WTC11 (cell line): ENCODE data around the gene KIAA2012. TPM values are rescaled to one million over a fixed set of nuclear protein-coding genes. Genes with fewer than 3 reads are reported as not detected.

Experiments used
- ATAC-seq: fragments of 200-7000 bp; cut with Tn5 transposase; 2 replicates; pipeline ENCODE4 v1.10.0; 2021; ENCODE audit warnings: mild to moderate bottlenecking, moderate library complexity
- CTCF ChIA-PET: fragments of 300-600 bp; sonication (Branson Sonifier 250); formaldehyde crosslinking; loops from one replicate; lab custom pipeline; 2021; ENCODE audit warnings: antibody characterized with exemption; lab: Charles Lee
- POLR2A ChIA-PET: fragments of 350-600 bp; sonication (Branson Sonifier 250); formaldehyde crosslinking; loops from one replicate; lab custom pipeline; 2021; ENCODE audit warnings: antibody characterized with exemption; lab: Charles Lee
- DNase-seq: peaks from one replicate; pipeline ENCODE4 v3.0.0; 2021; ENCODE audit warnings: low spot score
- H3K27ac Mint-ChIP-seq: 2 replicates; pipeline ENCODE4 v1.8.0; 2021; ENCODE audit warnings: mixed read lengths
- H3K27me3 Mint-ChIP-seq: 2 replicates; pipeline ENCODE4 v1.8.0; 2021; ENCODE audit warnings: low read depth, mild to moderate bottlenecking, moderate library complexity, mixed read lengths
- H3K36me3 Mint-ChIP-seq: 2 replicates; pipeline ENCODE4 v1.8.0; 2021; ENCODE audit warnings: mixed read lengths
- H3K4me1 Mint-ChIP-seq: 2 replicates; pipeline ENCODE4 v1.8.0; 2022; ENCODE audit warnings: mixed read lengths
- H3K4me3 Mint-ChIP-seq: 2 replicates; pipeline ENCODE4 v1.8.0; 2021; ENCODE audit warnings: mild to moderate bottlenecking, moderate library complexity, mixed read lengths
- H3K9me3 Mint-ChIP-seq: 2 replicates; pipeline ENCODE4 v1.8.0; 2021; ENCODE audit warnings: mixed read lengths
- JAZF1 ChIP-seq: fragments of 250-450 bp; sonication (Bioruptor Pico); IDR thresholded peaks from 2 replicates; pipeline ENCODE4 v1.9.0; 2021; ENCODE audit warnings: moderate library complexity, mild to moderate bottlenecking, inconsistent platforms
- NFATC4 ChIP-seq: fragments of 250-450 bp; sonication (Bioruptor Pico); IDR thresholded peaks from 2 replicates; pipeline ENCODE4 v1.9.0; 2021; ENCODE audit warnings: mild to moderate bottlenecking
- NFE2L1 ChIP-seq: sonication (generic); formaldehyde crosslinking; IDR thresholded peaks from 2 replicates; pipeline ENCODE4 v1.8.1; 2023; ENCODE audit warnings: missing genetic modification reagents
- NR2C2 ChIP-seq: sonication (generic); formaldehyde crosslinking; IDR thresholded peaks from 2 replicates; pipeline ENCODE4 v1.8.0; 2022; ENCODE audit warnings: mild to moderate bottlenecking, missing genetic modification reagents
- NR3C1 ChIP-seq: sonication (generic); formaldehyde crosslinking; conservative IDR thresholded peaks from 2 replicates; pipeline ENCODE4 v1.8.1; 2023; ENCODE audit warnings: low read depth, mild to moderate bottlenecking, missing genetic modification reagents
- RELA ChIP-seq: sonication (generic); formaldehyde crosslinking; IDR thresholded peaks from 2 replicates; pipeline ENCODE4 v1.8.1; 2022; ENCODE audit warnings: missing genetic modification reagents, mild to moderate bottlenecking, borderline replicate concordance
- TEAD1 ChIP-seq: sonication (generic); formaldehyde crosslinking; IDR thresholded peaks from 2 replicates; pipeline ENCODE4 v1.8.0; 2022; ENCODE audit warnings: mild to moderate bottlenecking, missing genetic modification reagents
- TEAD4 ChIP-seq: sonication (generic); formaldehyde crosslinking; IDR thresholded peaks from 2 replicates; pipeline ENCODE4 v1.8.0; 2022; ENCODE audit warnings: mild to moderate bottlenecking, missing genetic modification reagents
- ZNF317 ChIP-seq: sonication (generic); formaldehyde crosslinking; IDR thresholded peaks from 2 replicates; pipeline ENCODE4 v1.8.1; 2023; ENCODE audit warnings: low read depth, mild to moderate bottlenecking, moderate library complexity, missing genetic modification reagents, borderline replicate concordance
- ZNF416 ChIP-seq: fragments of 250-450 bp; sonication (Bioruptor Pico); IDR thresholded peaks from 2 replicates; pipeline ENCODE4 v1.9.0; 2021; ENCODE audit warnings: mild to moderate bottlenecking, inconsistent platforms
- total RNA-seq: library from RNA; stranded (reverse); gene quantifications from 3 replicates; pipeline ENCODE4 v1.2.3, GENCODE V29; 2021
- TF ChIP-seq, protein P1 (sequence below): sonication (generic); formaldehyde crosslinking; IDR thresholded peaks from 2 replicates; pipeline ENCODE4 v1.8.0; 2023; ENCODE audit warnings: missing genetic modification reagents, mild to moderate bottlenecking, borderline replicate concordance
- TF ChIP-seq, protein P2 (sequence below): sonication (generic); formaldehyde crosslinking; IDR thresholded peaks from 2 replicates; pipeline ENCODE4 v1.8.0; 2023; ENCODE audit warnings: mild to moderate bottlenecking, missing genetic modification reagents
- TF ChIP-seq, protein P3 (sequence below): sonication (generic); formaldehyde crosslinking; IDR thresholded peaks from 2 replicates; pipeline ENCODE4 v1.8.1; 2023; ENCODE audit warnings: mild to moderate bottlenecking, missing genetic modification reagents
- TF ChIP-seq, protein P4 (sequence below): sonication (generic); formaldehyde crosslinking; IDR thresholded peaks from 2 replicates; pipeline ENCODE4 v1.8.0; 2022; ENCODE audit warnings: mild to moderate bottlenecking, missing genetic modification reagents
- TF ChIP-seq, protein P5 (sequence below): sonication (generic); formaldehyde crosslinking; IDR thresholded peaks from 2 replicates; pipeline ENCODE4 v1.8.1; 2022; ENCODE audit warnings: low read depth, mild to moderate bottlenecking, moderate library complexity, missing genetic modification reagents, borderline replicate concordance
- TF ChIP-seq, protein P6 (sequence below): sonication (generic); formaldehyde crosslinking; conservative IDR thresholded peaks from 2 replicates; pipeline ENCODE4 v1.8.1; 2022; ENCODE audit warnings: mild to moderate bottlenecking, missing genetic modification reagents
- TF ChIP-seq, protein P7 (sequence below): sonication (generic); formaldehyde crosslinking; IDR thresholded peaks from 2 replicates; pipeline ENCODE4 v1.8.0; 2022; ENCODE audit warnings: mild to moderate bottlenecking, missing genetic modification reagents
- TF ChIP-seq, protein P8 (sequence below): sonication (generic); formaldehyde crosslinking; IDR thresholded peaks from 2 replicates; pipeline ENCODE4 v1.8.1; 2023; ENCODE audit warnings: mild to moderate bottlenecking, missing genetic modification reagents, borderline replicate concordance

Gene KIAA2012
- total RNA-seq, 1 experiment from 2014 or later, result not detected

DNA sequence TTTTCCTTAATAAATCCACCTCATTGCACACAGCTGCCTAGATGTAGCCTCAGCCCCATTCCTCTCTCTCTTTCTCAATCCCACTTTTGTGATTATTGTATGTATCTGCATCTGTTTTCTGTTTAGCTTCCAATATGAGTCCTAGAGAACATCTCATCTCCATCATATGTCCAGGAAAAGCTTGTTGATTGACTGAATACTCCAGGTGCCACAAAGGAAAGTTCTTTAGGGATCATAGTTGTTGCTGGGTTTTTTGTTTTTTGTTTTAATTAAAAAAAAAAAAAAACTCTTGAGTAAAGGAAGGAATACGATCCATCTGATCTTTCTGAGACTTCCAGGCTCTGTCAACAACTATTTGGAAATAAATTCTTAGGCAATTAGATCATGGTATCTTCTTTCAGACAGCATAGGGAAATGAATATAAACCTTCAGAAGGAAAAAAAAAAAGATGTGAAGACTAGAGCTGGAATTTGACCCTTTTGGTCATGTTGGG, 42.5 kb downstream of the KIAA2012 start (continued):
- TF ChIP-seq, protein P1, sequence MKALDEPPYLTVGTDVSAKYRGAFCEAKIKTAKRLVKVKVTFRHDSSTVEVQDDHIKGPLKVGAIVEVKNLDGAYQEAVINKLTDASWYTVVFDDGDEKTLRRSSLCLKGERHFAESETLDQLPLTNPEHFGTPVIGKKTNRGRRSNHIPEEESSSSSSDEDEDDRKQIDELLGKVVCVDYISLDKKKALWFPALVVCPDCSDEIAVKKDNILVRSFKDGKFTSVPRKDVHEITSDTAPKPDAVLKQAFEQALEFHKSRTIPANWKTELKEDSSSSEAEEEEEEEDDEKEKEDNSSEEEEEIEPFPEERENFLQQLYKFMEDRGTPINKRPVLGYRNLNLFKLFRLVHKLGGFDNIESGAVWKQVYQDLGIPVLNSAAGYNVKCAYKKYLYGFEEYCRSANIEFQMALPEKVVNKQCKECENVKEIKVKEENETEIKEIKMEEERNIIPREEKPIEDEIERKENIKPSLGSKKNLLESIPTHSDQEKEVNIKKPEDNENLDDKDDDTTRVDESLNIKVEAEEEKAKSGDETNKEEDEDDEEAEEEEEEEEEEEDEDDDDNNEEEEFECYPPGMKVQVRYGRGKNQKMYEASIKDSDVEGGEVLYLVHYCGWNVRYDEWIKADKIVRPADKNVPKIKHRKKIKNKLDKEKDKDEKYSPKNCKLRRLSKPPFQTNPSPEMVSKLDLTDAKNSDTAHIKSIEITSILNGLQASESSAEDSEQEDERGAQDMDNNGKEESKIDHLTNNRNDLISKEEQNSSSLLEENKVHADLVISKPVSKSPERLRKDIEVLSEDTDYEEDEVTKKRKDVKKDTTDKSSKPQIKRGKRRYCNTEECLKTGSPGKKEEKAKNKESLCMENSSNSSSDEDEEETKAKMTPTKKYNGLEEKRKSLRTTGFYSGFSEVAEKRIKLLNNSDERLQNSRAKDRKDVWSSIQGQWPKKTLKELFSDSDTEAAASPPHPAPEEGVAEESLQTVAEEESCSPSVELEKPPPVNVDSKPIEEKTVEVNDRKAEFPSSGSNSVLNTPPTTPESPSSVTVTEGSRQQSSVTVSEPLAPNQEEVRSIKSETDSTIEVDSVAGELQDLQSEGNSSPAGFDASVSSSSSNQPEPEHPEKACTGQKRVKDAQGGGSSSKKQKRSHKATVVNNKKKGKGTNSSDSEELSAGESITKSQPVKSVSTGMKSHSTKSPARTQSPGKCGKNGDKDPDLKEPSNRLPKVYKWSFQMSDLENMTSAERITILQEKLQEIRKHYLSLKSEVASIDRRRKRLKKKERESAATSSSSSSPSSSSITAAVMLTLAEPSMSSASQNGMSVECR (CRISPR knock-in tag), result no peak
- no peak for TF ChIP-seq TEAD1
- no peak for TF ChIP-seq ZNF317 (CRISPR knock-in tag)
- TF ChIP-seq NFE2L1 (CRISPR knock-in tag), result no peak
- TF ChIP-seq, protein P2, sequence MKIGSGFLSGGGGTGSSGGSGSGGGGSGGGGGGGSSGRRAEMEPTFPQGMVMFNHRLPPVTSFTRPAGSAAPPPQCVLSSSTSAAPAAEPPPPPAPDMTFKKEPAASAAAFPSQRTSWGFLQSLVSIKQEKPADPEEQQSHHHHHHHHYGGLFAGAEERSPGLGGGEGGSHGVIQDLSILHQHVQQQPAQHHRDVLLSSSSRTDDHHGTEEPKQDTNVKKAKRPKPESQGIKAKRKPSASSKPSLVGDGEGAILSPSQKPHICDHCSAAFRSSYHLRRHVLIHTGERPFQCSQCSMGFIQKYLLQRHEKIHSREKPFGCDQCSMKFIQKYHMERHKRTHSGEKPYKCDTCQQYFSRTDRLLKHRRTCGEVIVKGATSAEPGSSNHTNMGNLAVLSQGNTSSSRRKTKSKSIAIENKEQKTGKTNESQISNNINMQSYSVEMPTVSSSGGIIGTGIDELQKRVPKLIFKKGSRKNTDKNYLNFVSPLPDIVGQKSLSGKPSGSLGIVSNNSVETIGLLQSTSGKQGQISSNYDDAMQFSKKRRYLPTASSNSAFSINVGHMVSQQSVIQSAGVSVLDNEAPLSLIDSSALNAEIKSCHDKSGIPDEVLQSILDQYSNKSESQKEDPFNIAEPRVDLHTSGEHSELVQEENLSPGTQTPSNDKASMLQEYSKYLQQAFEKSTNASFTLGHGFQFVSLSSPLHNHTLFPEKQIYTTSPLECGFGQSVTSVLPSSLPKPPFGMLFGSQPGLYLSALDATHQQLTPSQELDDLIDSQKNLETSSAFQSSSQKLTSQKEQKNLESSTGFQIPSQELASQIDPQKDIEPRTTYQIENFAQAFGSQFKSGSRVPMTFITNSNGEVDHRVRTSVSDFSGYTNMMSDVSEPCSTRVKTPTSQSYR (CRISPR knock-in tag), result no peak
- TF ChIP-seq, protein P3, sequence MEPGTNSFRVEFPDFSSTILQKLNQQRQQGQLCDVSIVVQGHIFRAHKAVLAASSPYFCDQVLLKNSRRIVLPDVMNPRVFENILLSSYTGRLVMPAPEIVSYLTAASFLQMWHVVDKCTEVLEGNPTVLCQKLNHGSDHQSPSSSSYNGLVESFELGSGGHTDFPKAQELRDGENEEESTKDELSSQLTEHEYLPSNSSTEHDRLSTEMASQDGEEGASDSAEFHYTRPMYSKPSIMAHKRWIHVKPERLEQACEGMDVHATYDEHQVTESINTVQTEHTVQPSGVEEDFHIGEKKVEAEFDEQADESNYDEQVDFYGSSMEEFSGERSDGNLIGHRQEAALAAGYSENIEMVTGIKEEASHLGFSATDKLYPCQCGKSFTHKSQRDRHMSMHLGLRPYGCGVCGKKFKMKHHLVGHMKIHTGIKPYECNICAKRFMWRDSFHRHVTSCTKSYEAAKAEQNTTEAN (CRISPR knock-in tag), result no peak
- no peak for TF ChIP-seq RELA

DNA sequence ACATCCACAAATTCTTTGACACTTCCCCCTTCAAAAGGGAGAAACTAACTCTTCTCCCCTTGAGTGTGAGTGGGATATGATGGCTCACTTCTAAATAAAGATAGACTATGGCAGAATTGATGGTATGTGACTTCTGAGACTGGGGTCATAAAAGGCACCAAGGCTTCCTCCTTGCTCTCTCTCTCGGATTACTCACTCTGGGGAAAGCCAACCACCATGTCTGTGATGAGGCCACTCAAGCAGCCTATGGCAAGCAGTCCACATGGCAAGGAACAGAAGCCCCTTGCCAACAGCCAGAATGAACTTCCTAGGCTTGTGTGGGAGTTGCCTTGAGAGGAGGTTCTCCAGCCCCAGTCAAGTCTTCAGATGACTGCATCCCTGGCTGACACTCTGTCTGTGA, 43.6 kb downstream of the KIAA2012 start:
- H3K36me3 Mint-ChIP-seq, result peaks cover 14% of the 10 kb centered on the region
- DNase-seq (no peak), ATAC-seq (no peak)
- ChIA-PET POLR2A (no interaction called here), CTCF (no interaction called here)
- TF ChIP-seq, protein P4, sequence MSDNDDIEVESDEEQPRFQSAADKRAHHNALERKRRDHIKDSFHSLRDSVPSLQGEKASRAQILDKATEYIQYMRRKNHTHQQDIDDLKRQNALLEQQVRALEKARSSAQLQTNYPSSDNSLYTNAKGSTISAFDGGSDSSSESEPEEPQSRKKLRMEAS (CRISPR knock-in tag), result no peak
- TF ChIP-seq TEAD4 (CRISPR knock-in tag), result no peak
- TF ChIP-seq NFATC4, result no peak
- TF ChIP-seq, protein P5, sequence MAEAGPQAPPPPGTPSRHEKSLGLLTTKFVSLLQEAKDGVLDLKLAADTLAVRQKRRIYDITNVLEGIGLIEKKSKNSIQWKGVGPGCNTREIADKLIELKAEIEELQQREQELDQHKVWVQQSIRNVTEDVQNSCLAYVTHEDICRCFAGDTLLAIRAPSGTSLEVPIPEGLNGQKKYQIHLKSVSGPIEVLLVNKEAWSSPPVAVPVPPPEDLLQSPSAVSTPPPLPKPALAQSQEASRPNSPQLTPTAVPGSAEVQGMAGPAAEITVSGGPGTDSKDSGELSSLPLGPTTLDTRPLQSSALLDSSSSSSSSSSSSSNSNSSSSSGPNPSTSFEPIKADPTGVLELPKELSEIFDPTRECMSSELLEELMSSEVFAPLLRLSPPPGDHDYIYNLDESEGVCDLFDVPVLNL (CRISPR knock-in tag), result no peak
- no peak for TF ChIP-seq ZNF317 (CRISPR knock-in tag)
- no peak overlapping the region for H3K4me3 Mint-ChIP-seq
- no peak overlapping the region for H3K27ac Mint-ChIP-seq
- peaks cover 19% of the 10 kb centered on the region for H3K9me3 Mint-ChIP-seq
- H3K27me3 Mint-ChIP-seq, result peaks cover 4% of the 10 kb centered on the region; the same call in 1 of the 2 replicates
- H3K4me1 Mint-ChIP-seq, result peaks cover 12% of the 10 kb centered on the region

DNA sequence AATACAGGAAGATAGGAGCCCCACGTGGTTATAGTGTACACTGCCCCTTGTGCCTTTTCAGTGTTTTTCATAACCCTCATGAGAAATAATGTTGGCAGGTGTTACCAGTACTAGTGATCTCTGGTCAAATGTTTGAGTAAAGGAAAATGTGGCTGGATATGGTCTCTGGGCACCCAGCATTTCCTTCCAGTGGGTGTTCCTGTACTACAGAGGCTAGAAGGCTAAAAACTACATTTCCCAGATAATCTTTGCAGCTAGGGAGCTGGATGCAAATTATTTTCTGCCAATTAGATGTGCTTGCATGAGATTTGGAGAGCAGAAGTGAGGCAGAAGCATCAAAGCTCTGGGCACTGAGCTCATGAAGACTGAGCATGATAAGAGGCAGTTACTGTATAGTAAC, 45.1 kb downstream of the KIAA2012 start:
- Mint-ChIP-seq H3K4me1 (peaks cover 10% of the 10 kb centered on the region), H3K9me3 (peaks cover 19% of the 10 kb centered on the region), H3K27ac (no peak overlapping the region), H3K27me3 (peaks cover 4% of the 10 kb centered on the region; the same call in 1 of the 2 replicates), H3K4me3 (no peak overlapping the region), H3K36me3 (peaks cover 14% of the 10 kb centered on the region)
- no peak for DNase-seq
- POLR2A ChIA-PET, result no interaction called here
- CTCF ChIA-PET, result interaction anchor here (0.5 to 1.3 kb wide), 3 partner anchors 9 to 258 kb away, joined by 3 read pairs; no protein-coding TSS in a partner anchor
- no peak for ATAC-seq
- TF ChIP-seq, protein P6, sequence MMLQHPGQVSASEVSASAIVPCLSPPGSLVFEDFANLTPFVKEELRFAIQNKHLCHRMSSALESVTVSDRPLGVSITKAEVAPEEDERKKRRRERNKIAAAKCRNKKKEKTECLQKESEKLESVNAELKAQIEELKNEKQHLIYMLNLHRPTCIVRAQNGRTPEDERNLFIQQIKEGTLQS (CRISPR knock-in tag), result no peak
- TF ChIP-seq NR2C2 (CRISPR knock-in tag), result no peak
- no peak for TF ChIP-seq JAZF1
- no peak for TF ChIP-seq NR3C1 (CRISPR knock-in tag)
- TF ChIP-seq, protein P7, sequence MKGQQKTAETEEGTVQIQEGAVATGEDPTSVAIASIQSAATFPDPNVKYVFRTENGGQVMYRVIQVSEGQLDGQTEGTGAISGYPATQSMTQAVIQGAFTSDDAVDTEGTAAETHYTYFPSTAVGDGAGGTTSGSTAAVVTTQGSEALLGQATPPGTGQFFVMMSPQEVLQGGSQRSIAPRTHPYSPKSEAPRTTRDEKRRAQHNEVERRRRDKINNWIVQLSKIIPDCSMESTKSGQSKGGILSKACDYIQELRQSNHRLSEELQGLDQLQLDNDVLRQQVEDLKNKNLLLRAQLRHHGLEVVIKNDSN (CRISPR knock-in tag), result no peak
- TF ChIP-seq, protein P8, sequence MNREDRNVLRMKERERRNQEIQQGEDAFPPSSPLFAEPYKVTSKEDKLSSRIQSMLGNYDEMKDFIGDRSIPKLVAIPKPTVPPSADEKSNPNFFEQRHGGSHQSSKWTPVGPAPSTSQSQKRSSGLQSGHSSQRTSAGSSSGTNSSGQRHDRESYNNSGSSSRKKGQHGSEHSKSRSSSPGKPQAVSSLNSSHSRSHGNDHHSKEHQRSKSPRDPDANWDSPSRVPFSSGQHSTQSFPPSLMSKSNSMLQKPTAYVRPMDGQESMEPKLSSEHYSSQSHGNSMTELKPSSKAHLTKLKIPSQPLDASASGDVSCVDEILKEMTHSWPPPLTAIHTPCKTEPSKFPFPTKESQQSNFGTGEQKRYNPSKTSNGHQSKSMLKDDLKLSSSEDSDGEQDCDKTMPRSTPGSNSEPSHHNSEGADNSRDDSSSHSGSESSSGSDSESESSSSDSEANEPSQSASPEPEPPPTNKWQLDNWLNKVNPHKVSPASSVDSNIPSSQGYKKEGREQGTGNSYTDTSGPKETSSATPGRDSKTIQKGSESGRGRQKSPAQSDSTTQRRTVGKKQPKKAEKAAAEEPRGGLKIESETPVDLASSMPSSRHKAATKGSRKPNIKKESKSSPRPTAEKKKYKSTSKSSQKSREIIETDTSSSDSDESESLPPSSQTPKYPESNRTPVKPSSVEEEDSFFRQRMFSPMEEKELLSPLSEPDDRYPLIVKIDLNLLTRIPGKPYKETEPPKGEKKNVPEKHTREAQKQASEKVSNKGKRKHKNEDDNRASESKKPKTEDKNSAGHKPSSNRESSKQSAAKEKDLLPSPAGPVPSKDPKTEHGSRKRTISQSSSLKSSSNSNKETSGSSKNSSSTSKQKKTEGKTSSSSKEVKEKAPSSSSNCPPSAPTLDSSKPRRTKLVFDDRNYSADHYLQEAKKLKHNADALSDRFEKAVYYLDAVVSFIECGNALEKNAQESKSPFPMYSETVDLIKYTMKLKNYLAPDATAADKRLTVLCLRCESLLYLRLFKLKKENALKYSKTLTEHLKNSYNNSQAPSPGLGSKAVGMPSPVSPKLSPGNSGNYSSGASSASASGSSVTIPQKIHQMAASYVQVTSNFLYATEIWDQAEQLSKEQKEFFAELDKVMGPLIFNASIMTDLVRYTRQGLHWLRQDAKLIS (CRISPR knock-in tag), result no peak
- TF ChIP-seq ZNF416 (CRISPR knock-in tag), result no peak
